Smooth muscle cell (in vitro differentiated cells): Measurements from ENCODE around the gene HLA-DOB. TPM values are rescaled to one million over a fixed set of nuclear protein-coding genes. Genes with fewer than 3 reads are reported as not detected.

ENCODE experiments used
- DNase-seq: peaks from one replicate; lab custom pipeline; 2025; ENCODE audit not compliant: unreplicated experiment; lab: John Stamatoyannopoulos, UW
- H2AFZ ChIP-seq: fragments of 200-600 bp; sonication (generic); 2 replicates; pipeline ENCODE4 v1.6.0; 2016; ENCODE audit warnings: antibody characterized with exemption, low read depth, mild to moderate bottlenecking
- H3F3A ChIP-seq: fragments of 200-600 bp; sonication (generic); 2 replicates; pipeline ENCODE4 v1.6.0; 2017; ENCODE audit warnings: antibody characterized with exemption, low read depth
- H3K27ac ChIP-seq: fragments of 200-600 bp; sonication (generic); 2 replicates; pipeline ENCODE4 v1.5.1; 2016; ENCODE audit warnings: low read depth, mild to moderate bottlenecking
- H3K27me3 ChIP-seq: fragments of 200-600 bp; sonication (generic); 2 replicates; pipeline ENCODE4 v1.6.1; 2016; ENCODE audit warnings: low read depth, mild to moderate bottlenecking
- H3K36me3 ChIP-seq: fragments of 200-600 bp; sonication (generic); 2 replicates; pipeline ENCODE4 v1.5.1; 2016; ENCODE audit warnings: low read depth
- H3K4me1 ChIP-seq: fragments of 200-600 bp; sonication (generic); 2 replicates; pipeline ENCODE4 v1.5.1; 2016; ENCODE audit warnings: low read depth
- H3K4me2 ChIP-seq: fragments of 200-600 bp; sonication (generic); 2 replicates; pipeline ENCODE4 v1.6.0; 2016; ENCODE audit warnings: mild to moderate bottlenecking
- H3K4me3 ChIP-seq: fragments of 200-600 bp; sonication (generic); 2 replicates; pipeline ENCODE4 v1.5.1; 2016; ENCODE audit warnings: mild to moderate bottlenecking
- H3K79me2 ChIP-seq: fragments of 200-600 bp; sonication (generic); 2 replicates; pipeline ENCODE4 v1.6.0; 2016; ENCODE audit warnings: low read depth, mild to moderate bottlenecking
- H3K9ac ChIP-seq: fragments of 200-600 bp; sonication (generic); 2 replicates; pipeline ENCODE4 v1.6.0; 2016; ENCODE audit warnings: low read depth
- H3K9me3 ChIP-seq: fragments of 200-600 bp; sonication (generic); replicated peaks from 2 replicates; pipeline ENCODE4 v1.5.1; 2016; ENCODE audit warnings: low read depth
- H4K20me1 ChIP-seq: fragments of 200-600 bp; sonication (generic); 2 replicates; pipeline ENCODE4 v1.6.0; 2016; ENCODE audit warnings: low read depth
- WGBS: methylation state at CpG from one replicate; pipeline ENCODE4 v1.1.7; 2016; ENCODE audit warnings: low lambda C conversion rate; 5-methylcytosine and 5-hydroxymethylcytosine counted together
- polyA plus RNA-seq: library from polyadenylated mRNA; unstranded; fragments of >200 nt; fragmentation: Nextera tagmentation; extraction: Ambion mirVana; gene quantifications from 2 replicates; pipeline ENCODE4 v1.2.1, GENCODE V29; 2016
- total RNA-seq: library from RNA; depleted of rRNA; stranded (reverse); fragments of >200 nt; gene quantifications from 2 replicates; pipeline ENCODE4 v1.2.3, GENCODE V29; 2014
- TF ChIP-seq, protein P1 (sequence below): fragments of 200-600 bp; sonication (generic); IDR thresholded peaks from 2 replicates; pipeline ENCODE4 v1.5.1; 2017; ENCODE audit warnings: borderline replicate concordance, mild to moderate bottlenecking, antibody characterized with exemption; ENCODE audit not compliant: insufficient read depth, poor library complexity, severe bottlenecking

Gene HLA-DOB
- total and polyA plus RNA-seq, 2 experiments from 2014 or later: 0.09 TPM; not detected in 1

DNA sequence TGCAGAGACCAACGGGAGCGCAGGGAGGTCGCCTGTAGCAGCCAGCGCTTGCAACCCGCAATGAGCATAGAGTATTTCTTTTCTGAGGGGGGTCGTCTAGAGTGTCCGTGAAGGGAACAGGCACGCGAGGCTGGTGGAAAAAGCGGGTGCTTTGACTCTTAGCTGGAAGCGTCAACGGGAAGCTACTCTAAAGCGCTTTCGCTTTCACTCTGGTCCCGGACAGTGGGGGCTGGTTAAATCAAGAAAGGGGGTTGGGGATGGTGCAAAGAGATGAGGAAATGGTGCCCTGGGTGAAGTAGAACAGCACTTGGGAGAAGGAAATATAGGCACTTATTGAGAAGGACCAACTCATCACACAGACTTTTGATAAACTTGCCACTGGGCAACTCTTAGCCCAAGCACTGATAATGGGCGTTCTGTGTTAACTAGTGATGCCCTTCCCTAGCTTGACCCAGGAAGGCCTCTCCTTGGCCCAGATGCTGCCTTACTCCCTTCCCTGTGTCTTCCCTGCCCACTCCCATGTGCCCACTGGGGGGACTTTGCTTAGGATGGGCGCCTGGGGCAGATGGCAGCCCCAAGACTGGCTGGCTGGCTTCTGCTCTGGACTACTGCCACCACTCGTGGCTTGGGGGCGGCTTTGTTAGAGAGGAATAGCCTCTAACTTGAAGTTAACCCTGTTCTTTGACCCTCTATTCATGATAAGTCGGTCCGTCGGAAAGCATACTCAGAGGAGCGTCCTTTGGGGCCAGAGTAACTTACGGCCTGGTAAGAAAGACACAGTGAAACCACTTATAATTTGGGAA is 37.8 kb upstream of the HLA-DOB start:
- no peak overlapping the region for H3K9ac ChIP-seq
- DNase-seq: no peak
- H4K20me1 ChIP-seq: no peaks in the 10 kb centered on the region
- 41% methylated on average over 21 of the region's 24 CpGs for WGBS
- peak overlapping the region; percentile 88 for H3K4me2 ChIP-seq
- H2AFZ ChIP-seq: peak overlapping the region; percentile 73
- no peaks in the 10 kb centered on the region for H3K9me3 ChIP-seq
- H3K4me1 ChIP-seq: no peaks in the 10 kb centered on the region
- H3K79me2 ChIP-seq: no peaks in the 10 kb centered on the region
- no peak overlapping the region for H3K27ac ChIP-seq
- no peaks in the 10 kb centered on the region for H3F3A ChIP-seq
- TF ChIP-seq, protein P1, sequence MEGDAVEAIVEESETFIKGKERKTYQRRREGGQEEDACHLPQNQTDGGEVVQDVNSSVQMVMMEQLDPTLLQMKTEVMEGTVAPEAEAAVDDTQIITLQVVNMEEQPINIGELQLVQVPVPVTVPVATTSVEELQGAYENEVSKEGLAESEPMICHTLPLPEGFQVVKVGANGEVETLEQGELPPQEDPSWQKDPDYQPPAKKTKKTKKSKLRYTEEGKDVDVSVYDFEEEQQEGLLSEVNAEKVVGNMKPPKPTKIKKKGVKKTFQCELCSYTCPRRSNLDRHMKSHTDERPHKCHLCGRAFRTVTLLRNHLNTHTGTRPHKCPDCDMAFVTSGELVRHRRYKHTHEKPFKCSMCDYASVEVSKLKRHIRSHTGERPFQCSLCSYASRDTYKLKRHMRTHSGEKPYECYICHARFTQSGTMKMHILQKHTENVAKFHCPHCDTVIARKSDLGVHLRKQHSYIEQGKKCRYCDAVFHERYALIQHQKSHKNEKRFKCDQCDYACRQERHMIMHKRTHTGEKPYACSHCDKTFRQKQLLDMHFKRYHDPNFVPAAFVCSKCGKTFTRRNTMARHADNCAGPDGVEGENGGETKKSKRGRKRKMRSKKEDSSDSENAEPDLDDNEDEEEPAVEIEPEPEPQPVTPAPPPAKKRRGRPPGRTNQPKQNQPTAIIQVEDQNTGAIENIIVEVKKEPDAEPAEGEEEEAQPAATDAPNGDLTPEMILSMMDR: no peak
- peaks cover 68% of the 10 kb centered on the region for H3K27me3 ChIP-seq
- H3K4me3 ChIP-seq: peak overlapping the region; percentile 70
- H3K36me3 ChIP-seq: no peaks in the 10 kb centered on the region

GRCh38 chr6:32853541-32854375 is 37.0 kb upstream of the HLA-DOB start, which contains the start of the genes PSMB9 and TAP1:
Gene PSMB9, plus strand, starts transcription at chr6:32854192. Its CDS starts 38 bp downstream, at chr6:32854230.
Gene TAP1, minus strand, starts transcription at chr6:32853704. Its CDS starts 68 bp downstream, at chr6:32853636.
- no peaks in the 10 kb centered on the region for H3K36me3 ChIP-seq
- WGBS: under 1% methylated on average over 66 of the region's 68 CpGs
- no peaks in the 10 kb centered on the region for H3K9me3 ChIP-seq

DNA sequence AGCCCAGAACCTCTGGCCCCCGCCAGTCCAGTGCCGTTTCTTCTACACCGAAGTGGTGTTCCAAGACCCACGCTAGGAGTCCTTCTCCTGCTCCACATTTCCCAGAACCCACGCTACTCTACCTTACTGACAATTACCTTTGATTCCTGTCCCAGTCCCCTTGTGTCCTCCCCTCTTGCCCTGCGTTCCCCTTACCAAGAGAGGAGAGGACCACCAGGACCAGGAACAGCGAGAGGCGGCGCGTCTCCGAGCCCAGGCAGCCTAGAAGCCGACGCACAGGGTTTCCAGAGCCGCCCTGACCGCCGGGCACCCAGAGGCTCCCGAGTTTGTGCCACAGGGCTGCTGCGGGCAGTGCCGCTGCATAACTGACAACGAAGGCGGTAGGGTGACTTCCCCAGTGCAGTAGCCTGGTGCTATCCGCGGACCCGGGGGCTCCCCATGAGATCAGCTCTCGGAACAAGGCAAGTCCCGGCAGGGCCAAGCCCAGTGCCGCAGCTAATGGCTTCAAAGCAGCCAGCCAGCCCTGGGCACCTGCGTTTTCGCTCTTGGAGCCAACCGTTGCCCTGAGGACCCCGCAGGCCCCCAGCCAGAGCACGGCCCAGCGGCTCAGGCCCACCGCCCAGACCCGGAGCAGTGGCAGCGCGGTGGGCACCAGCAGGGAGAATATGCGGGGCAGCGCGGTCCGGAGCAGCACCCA is 36.2 kb upstream of the HLA-DOB start:
- H3K4me1 ChIP-seq: no peaks in the 10 kb centered on the region
- H3K9me3 ChIP-seq: no peaks in the 10 kb centered on the region
- H3F3A ChIP-seq: no peaks in the 10 kb centered on the region
- H3K36me3 ChIP-seq: no peaks in the 10 kb centered on the region
- peak overlapping the region; percentile 13 for H3K9ac ChIP-seq
- no peaks in the 10 kb centered on the region for H4K20me1 ChIP-seq
- no peaks in the 10 kb centered on the region for H3K79me2 ChIP-seq
- peak overlapping the region; percentile 70 for H3K4me3 ChIP-seq
- peak overlapping the region; percentile 88 for H3K4me2 ChIP-seq
- H3K27me3 ChIP-seq: peaks cover 66% of the 10 kb centered on the region
- H3K27ac ChIP-seq: peak overlapping the region; percentile 8
- TF ChIP-seq, protein P1: no peak
- peak; percentile 65 for DNase-seq
- 3% methylated on average over 40 of the region's 41 CpGs for WGBS
- peak overlapping the region; percentile 73 for H2AFZ ChIP-seq

More at GRCh38 chr6:32853541-32854375, 37.0 kb upstream of the HLA-DOB start, which contains the start of the genes PSMB9 and TAP1:
- TF ChIP-seq, protein P1: peak; percentile 50
- Histone ChIP-seq H3F3A (no peaks in the 10 kb centered on the region), H3K27ac (peak within 1 kb of the TSS; percentile 8), H3K9ac (peak within 1 kb of the TSS; percentile 13), H3K4me1 (no peaks in the 10 kb centered on the region), H2AFZ (peak within 1 kb of the TSS; percentile 73), H3K79me2 (no peaks in the 10 kb centered on the region), H3K4me2 (peak within 1 kb of the TSS; percentile 88), H3K4me3 (peak within 1 kb of the TSS; percentile 70), H3K27me3 (peaks cover 68% of the 10 kb centered on the region), H4K20me1 (no peaks in the 10 kb centered on the region)
- peak; percentile 97 for DNase-seq
